GM19239 (cell line): ENCODE measurements around the gene CCN6.
"Not testable (repeated sequence)": the region's sequence is repeated elsewhere in the genome, so short reads cannot be mapped to it uniquely, and the experiment has no call there.

Experiments used
- DNase-seq: peaks from one replicate; pipeline ENCODE4 v3.0.0; 2011; ENCODE audit warnings: low spot score; ENCODE audit not compliant: insufficient read length
- FAIRE-seq: peaks from 2 replicates; lab custom pipeline; 2011; peaks lifted over from hg19 to GRCh38; lab: Jason Lieb, UNC

CCN6 gene

DNA sequence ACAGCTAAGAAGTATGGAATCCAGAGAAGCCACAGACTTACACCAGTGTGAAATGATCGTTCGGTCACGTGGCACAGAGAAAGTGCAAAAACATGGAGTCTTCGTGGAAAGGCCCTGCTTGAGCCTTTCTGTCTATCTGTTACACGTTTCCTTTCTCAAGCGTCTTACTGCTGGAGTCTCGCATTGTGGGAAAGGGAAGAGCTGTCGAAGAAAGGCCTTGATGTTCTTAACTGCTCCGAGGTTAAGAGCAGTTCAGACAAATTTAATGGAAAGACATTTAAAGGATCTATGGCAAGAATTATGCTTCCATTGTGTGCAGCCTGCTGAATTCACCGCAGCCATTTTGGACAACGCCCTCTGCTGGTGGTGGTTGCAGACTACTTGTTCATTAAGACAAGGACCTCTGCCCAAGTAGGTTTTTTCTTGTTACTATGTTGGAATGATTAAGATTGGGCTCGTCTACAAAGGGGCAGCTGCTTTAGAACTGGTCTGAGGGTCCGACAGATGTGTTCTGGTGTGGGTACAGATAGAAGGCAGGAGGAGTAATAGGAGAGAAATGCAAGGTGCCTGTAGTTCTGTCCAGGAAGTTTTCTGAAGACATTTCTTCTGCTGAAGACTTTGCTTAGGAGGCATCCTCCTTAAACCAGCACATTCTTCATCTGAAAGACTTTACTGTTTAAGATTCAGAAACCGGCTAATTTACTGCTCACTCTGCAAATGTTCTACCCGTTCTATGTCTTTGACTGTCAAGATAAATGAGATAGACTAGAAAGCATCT lies 24.7 kb upstream of the CCN6 start:
- peak; percentile 32 for DNase-seq
- FAIRE-seq, result peak; percentile 86

DNA sequence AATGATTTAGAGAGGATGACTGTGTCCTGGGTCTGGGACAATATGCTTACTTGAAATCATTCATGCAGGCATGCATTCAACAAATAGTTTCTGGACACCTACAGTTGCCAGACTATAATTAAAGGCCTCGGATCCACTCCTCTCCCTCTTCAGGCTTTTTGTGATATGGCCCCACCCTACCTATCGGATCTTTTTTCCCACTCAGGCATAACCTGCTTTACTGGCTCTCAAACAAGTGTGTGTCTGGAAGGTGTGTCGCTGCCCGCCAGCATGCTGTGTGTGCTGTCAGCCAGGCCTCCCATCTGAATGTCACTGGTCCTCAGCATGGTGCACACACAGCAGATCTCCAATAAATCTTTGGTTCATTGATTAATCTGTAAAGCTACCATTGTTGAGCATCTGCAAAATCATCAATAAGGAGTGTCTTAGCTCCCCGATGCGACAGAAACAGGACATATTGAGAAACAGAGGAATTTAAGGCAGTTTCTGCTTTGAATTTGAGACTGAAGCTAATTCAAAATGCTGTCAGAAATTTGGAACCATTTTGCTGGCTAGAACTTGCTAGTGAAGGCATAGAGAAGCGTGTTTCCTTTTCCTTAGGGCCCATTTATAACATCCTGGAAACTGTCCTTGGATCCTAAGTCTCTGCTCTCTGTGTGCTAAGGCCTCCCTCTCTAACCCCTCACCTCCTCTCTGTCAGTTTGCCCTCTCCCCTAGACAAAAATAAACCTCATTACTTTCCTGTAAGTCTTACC lies 23.5 kb upstream of the CCN6 start:
- DNase-seq (no peak), FAIRE-seq (no peak)

DNA sequence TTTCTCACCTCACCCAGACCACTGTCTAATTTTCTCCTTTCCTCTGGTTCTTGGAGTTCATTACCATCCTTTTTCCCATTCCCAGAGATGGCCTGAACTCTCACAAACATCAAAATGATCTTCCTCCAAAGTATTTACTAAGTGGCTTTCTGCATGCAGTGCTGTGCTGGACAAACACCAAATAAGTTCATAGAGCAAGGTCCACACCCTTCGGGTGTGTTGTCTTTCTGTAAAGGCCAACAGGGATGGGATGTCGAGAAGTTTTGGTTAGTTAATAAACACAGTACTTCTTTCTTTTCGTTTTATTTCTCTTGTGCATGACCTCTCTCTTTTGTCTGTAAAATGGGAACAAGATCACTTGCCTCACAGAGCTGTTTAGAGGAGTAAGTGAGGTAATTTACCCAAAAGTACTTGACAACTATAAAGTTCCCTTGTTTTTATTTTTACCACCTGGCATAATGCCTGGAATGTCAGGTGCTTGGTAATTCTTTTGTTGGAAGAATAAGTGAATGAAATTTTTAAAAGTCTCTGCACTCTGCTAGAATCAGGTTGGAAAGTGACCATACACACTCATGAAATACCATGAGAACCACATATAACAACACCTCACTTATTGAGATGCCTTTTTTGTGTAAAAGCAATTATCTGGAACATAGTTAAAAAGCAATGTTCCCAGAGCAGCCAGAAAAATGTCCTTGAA lies 22.8 kb upstream of the CCN6 start:
- DNase-seq (no peak), FAIRE-seq (no peak)

DNA sequence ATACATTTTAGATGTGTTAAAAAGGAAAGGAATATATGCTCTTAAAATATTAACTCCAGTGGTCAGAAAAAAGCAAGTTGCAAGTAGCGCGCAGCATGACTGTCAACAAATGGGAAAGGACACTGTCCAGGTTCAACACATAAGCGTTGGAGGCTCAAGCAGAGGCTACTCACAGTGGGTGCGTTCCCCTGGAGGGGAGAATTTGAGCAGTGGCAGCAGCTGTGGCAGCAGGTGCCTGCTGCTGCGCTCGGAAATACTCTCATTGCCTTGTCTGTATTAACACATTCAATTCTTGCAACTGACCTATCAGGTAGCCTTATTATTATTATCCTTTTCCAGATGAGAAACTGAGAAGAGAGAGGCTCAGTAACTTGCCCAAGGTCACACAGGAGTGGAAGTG lies 21.9 kb upstream of the CCN6 start:
- no peak for FAIRE-seq
- no peak for DNase-seq

DNA sequence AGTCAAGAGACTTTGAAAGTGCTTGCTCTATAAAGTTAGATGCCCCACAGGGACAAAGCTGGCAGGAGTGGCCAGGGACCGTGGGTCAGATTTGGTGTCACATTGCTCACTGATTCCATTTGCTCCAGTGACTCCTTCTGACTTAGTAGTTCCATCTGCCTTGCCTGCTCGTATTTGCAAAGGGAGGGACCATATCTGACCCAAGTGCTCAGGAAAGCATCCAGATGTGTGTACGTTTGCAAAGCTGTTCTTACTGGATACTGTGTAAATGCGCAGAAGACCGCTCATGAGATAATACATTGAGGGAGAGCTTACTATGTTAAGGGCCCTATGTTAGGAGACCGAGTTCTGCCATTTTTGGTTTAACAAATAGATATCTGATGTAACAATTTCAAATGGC lies 21.2 kb upstream of the CCN6 start:
- no peak for DNase-seq
- no peak for FAIRE-seq

DNA sequence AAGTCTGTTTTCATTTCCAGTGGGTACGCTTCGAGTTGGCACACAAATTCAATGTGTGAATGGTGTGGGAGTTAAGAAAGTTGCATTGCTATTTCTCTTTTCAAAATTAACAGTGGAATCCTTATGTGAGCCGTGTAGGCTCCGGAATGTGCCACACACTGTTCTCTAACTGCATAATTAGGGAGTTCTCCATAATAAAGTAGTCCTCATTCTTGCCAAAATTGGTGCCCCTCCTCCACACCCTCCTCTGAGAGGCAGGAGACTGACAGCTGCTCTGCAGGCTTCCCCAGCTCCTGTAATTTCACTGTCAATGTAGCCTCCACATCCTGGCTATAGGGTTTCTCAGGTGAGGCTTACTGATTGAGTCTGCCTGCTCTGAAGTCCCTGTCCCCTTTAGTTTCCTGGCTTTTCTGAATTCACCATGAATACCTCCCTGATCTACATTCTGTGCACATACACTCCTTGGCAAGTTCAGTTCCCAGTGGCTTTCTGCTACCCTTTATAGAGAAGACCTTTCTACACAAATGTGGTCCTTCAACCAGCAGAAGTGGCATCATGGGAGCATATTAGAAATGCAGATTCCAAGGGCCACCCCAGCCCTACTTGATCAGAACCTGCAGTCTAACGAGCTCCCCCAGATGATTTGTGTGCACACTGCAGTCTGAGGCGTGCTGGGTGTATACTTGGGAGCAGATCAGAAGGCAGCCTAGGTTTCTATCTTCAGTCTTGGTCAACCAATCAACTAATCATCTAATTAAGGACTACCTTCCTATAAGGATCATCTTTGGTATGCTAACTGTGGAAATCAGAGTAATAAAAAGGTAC lies 19.9 kb upstream of the CCN6 start:
- no peak for FAIRE-seq

DNA sequence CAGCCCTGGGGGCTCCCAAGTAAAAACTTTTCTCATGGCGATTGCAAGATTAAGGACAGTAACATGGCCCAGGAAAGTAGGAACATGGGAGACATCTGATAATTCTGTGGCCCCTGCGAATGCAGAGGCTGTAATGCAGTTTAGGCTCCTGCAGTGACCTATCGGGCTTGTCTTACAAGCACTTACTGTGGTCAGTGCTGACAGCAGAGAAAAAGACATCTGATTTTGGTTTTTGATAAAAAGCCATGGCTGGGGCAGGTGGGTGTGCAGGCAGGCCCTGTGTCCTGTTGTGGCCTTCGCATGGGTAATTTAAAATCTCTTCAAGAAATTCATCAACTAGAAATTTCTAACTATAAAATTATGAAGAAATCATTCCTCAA lies 19.3 kb upstream of the CCN6 start:
- DNase-seq (no peak), FAIRE-seq (no peak)

More for the DNA sequence above, 19.9 kb upstream of the CCN6 start:
- DNase-seq, result no peak

DNA sequence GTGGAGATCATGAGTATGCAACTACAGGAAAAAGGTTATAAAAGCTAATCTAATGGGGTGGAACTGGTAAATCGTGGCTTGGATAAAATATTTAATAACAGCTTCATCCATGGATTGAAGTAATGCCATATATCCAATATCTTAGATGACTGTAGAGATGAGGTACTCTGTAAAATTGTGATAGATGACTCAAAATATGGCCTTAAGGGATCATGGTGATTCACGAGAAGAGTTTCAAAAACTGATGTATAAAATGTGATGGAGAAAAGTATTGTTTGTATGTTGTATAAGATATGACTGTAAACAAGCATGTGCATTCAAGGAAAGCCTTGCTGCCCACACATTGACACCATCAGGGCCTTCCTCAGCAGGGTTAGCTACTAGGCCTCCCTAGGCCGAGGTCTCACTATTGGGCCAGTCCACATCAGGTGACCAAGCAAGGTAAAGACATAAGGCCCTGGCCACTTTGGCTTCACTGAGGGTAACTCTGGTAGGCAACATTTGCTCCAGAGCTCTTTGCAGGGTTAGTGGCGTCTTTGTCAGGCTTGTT lies 17.7 kb upstream of the CCN6 start:
- no peak for DNase-seq
- FAIRE-seq, result no peak

DNA sequence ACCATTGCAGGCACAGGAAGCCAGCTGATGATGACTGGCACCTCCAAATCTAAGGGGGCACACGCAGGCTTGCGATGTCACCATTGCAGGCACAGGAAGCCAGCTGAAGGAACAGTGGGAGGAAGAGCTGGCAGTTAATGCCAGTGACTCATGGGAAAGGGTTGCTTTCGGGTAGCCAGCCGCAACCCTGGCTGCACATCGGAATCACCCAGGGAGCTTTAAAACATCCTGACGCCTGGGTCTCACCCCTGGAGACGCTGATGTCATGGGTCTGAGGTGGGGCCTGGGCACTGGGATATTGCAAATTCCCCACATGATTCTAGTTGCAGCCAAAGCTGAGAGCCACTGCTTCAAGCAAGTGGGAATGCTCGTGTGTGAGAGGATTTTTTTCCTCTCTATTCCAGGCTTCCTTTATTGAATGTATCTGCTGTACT lies 16.1 kb upstream of the CCN6 start:
- DNase-seq (no peak), FAIRE-seq (no peak)

DNA sequence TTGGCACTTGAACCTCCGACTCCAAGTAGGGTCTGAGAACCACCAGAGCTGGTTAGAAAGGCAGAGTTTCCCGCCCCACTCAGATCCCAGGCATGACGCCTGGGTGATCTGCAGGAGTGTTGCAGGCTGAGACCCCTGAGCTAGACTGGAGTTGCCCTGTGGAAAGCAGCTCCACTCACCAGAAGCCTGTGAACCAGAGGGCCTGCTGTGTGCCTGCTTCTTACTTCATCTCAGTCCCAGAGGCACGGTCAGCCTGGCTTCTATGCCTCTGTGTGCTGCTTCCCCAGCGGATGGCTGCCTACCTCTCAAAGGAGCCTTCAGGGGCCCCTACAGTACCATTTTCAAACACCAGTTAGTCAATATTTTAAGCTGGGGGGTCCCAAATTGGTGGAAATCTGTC lies 15.6 kb upstream of the CCN6 start:
- no peak for FAIRE-seq
- no peak for DNase-seq

DNA sequence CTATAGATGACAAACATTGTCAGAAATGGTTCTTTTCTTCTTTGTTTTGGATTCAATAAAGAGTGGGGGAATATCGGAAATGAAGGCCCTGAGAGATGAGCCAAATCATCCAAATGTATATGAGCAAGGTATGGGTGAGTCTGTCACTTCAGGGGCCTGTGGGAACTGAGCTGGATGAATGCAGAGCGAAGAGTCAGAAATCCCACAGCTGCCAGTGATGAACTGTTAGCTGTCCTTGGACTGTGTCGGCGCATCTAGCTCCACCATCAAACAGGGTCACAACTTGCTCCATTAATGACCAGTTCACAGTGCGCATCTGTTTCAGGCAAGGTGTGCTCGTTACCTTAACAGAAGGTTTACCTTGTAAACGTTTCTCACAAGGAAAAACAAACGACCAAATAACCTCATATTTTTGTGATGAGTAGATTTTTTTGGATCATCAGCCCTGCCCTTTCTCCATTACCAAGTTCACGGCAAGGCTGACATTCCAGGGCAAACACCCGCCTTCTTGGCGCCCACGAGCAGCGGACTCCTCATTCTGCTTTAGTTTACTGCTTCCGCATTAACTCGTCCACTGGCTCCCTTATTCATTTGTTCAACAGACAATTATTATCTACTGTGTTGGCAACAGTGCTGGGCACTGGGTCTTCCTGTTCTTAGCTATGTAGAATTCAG lies 15.0 kb upstream of the CCN6 start:
- no peak for FAIRE-seq
- no peak for DNase-seq

DNA sequence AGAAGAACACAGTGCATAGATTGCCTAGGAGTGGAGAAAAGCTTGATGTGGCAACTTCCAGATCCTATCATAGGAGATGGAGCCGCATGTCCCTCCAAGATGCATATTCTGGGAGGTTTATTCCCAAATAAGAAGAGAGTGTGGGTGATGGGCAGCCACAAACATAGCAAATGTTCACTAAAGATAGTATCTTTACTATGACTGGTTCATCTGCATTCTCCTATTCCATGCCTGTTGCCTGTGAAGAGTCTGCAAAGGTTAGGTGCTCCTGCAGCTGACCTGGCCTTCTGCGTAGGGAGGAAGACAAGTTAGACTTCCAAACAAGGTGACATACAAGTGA lies 14.5 kb upstream of the CCN6 start:
- DNase-seq, result no peak
- FAIRE-seq, result no peak

DNA sequence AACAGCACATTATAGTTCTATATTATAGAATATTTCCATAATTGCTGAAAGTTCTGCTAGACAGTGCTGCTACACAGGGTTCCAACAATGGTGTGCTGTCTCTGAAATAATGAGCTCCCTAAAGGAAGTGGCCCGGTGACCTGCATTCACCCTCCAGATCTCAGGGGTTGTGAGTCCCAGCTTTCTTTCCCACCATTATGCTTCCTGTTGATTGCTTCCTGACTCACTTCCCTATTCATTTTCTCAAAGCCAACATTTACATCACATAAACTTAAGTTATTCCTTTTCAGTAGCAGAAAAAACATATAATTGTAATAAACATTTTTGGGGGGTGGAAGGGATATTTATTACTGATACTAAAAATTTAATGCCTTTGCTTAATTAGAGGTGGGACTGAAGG lies 12.9 kb upstream of the CCN6 start:
- FAIRE-seq, result no peak

DNA sequence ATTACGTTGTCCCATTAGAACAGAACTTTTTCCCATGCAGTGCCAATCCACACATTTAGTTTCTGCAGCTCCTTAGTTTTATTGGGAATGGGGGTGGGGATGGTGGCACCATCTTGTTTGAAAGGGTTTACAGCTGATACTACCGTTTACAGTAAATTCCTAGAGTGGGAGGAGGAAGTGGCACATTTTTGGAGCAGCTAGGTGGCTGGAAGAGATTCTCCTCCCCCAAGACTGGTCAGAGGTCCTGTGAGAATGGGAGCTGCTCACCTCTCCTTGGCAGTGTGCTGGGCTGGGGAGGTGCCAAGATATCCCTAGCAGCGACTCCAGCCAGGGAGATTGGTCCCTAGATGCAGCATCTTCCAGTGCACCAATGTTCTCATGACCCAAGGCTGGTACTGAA lies 12.4 kb upstream of the CCN6 start:
- DNase-seq (no peak), FAIRE-seq (no peak)

More for the DNA sequence above, 12.9 kb upstream of the CCN6 start:
- no peak for DNase-seq

DNA sequence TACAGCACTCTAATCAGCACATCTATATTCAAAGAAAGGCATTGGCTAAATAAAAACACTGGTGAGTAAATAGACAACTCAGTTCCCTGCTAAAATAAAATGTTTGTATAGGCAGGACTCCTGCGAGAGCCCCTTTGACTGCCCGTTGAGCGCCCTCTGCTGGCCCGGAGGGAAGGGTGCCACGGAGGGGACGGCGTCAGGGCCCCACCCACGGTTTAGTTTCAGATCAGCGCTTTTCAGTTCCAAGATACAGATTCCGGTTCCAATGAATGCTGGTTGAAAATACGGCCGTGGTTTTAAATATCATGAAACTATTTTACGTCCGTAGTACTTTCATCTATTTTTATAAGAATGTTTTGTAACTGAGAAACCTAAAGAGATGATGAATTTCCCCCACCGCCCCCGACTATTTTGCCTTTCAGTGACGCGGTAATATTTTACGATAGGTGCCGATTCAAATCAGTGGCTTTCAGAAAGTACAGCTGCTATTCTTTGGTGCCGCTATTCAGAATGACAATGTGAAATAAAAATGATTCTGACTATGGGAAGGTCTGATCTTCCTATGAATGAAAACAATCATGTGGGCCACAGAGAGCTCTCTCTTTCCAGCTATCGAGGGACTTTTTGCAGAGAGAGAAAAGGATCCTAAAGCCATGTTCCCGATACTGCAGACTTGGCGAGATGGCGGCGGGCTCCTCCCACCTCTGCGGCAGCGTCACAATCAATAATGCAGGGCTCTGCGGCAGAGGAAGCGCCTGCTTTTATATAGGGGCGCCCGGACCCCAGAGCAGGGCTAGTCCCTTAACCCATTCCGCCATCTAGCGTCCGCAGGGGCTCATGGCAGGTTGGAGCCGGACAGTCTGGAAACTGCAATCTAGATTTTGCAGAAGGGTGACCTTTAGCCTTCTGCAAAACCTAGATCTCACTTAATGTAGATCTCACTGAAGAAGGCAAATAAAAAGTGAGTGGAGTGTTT lies 10.6 kb upstream of the CCN6 start:
- FAIRE-seq, result peak; percentile 90
- peak; percentile 76 for DNase-seq

DNA sequence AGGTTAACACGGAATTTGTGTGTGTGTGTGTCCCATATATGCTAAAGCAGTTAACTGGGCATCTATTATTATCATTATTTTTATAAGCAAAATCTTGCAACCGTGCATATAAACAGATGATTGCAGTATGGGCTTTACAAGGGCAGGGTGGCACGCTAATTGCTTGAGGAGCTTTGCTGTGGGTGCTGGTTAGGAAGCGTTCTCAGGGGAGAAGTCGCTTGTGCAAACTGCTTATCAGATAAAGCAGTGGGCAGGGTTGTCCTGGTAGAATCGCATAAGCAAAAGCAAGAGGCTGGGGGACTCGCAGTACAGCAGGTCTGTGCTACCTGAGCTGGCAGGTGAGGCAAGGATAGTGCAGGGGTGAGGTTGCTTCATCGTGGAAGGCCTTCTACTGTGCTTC lies 9.7 kb upstream of the CCN6 start:
- no peak for DNase-seq
- no peak for FAIRE-seq

DNA sequence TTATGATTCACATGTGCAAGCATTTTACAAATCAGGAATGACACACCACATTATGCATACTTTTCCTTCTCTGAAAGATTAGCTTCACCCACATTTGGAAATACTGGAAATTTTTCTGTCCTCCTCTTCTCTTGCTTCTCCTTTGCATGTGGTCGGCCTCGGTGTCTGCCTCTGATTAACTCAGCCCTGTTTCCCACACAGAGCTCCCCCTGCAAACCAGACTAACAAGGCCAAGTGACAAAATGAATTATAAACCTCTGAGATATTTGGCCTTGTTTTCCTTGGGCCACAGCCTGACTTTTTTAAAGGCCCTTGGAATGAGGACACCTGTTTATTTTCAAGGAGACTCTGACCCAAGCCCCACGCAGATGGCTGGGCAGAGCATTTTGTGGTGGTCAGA lies 9.0 kb upstream of the CCN6 start:
- no peak for DNase-seq
- no peak for FAIRE-seq

DNA sequence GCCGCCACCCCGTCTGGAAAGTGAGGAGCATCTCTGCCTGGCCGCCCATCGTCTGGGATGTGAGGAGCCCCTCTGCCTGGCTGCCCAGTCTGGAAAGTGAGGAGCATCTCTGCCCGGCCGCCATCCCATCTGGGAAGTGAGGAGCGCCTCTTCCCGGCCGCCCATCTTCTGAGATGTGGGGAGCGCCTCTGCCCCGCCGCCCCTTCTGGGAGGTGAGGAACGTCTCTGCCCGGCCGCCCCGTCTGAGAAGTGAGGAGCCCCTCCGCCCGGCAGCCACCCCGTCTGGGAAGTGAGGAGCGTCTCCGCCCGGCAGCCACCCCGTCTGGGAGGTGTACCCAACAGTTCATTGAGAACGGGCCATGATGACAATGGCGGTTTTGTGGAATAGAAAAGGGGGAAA lies 6.4 kb upstream of the CCN6 start:
- FAIRE-seq, DNase-seq: not testable (repeated sequence)
